Liver (tissue), 3 donors: Measurements from ENCODE around the gene LDB2.

Source experiments
- RAD21 ChIP-seq, 2 donors: IDR thresholded peaks; 2 replicates each; pipeline ENCODE4 v1.6.1; 2016; ENCODE audit warnings: antibody characterized with exemption in 2 of 2, mild to moderate bottlenecking in 2 of 2
- TF ChIP-seq, protein P1 (sequence below): IDR thresholded peaks from 2 replicates; pipeline ENCODE4 v1.6.1; 2016; ENCODE audit warnings: antibody characterized with exemption, mild to moderate bottlenecking
- TF ChIP-seq, protein P2 (sequence below): fragments of 150-350 bp; IDR thresholded peaks from 2 replicates; pipeline ENCODE4 v1.5.1; 2017; ENCODE audit warnings: improper control_type of control experiment, low read depth, low read length; ENCODE audit not compliant: missing input control
- donor health status: healthy.
- donor health status: healthy.

- no peak for TF ChIP-seq RAD21 (IDR thresholded peaks at IDR 0.05)
- TF ChIP-seq, protein P1, sequence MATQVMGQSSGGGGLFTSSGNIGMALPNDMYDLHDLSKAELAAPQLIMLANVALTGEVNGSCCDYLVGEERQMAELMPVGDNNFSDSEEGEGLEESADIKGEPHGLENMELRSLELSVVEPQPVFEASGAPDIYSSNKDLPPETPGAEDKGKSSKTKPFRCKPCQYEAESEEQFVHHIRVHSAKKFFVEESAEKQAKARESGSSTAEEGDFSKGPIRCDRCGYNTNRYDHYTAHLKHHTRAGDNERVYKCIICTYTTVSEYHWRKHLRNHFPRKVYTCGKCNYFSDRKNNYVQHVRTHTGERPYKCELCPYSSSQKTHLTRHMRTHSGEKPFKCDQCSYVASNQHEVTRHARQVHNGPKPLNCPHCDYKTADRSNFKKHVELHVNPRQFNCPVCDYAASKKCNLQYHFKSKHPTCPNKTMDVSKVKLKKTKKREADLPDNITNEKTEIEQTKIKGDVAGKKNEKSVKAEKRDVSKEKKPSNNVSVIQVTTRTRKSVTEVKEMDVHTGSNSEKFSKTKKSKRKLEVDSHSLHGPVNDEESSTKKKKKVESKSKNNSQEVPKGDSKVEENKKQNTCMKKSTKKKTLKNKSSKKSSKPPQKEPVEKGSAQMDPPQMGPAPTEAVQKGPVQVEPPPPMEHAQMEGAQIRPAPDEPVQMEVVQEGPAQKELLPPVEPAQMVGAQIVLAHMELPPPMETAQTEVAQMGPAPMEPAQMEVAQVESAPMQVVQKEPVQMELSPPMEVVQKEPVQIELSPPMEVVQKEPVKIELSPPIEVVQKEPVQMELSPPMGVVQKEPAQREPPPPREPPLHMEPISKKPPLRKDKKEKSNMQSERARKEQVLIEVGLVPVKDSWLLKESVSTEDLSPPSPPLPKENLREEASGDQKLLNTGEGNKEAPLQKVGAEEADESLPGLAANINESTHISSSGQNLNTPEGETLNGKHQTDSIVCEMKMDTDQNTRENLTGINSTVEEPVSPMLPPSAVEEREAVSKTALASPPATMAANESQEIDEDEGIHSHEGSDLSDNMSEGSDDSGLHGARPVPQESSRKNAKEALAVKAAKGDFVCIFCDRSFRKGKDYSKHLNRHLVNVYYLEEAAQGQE = no peak
- TF ChIP-seq, protein P2, sequence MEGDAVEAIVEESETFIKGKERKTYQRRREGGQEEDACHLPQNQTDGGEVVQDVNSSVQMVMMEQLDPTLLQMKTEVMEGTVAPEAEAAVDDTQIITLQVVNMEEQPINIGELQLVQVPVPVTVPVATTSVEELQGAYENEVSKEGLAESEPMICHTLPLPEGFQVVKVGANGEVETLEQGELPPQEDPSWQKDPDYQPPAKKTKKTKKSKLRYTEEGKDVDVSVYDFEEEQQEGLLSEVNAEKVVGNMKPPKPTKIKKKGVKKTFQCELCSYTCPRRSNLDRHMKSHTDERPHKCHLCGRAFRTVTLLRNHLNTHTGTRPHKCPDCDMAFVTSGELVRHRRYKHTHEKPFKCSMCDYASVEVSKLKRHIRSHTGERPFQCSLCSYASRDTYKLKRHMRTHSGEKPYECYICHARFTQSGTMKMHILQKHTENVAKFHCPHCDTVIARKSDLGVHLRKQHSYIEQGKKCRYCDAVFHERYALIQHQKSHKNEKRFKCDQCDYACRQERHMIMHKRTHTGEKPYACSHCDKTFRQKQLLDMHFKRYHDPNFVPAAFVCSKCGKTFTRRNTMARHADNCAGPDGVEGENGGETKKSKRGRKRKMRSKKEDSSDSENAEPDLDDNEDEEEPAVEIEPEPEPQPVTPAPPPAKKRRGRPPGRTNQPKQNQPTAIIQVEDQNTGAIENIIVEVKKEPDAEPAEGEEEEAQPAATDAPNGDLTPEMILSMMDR = no peak
Observed at GRCh38 chr4:16893141-16893651, 5.2 kb downstream of the LDB2 start.
